Stimulated activated CD4-positive, alpha-beta T cell treated with anti-CD3 and anti-CD28 coated beads, Interleukin-4, amount 100 ng/mL, for 24 hours (primary cell): ENCODE data around the gene RNF213.
A peak's percentile ranks its signal among the peaks of the same experiment; 100 is the strongest.

ENCODE experiments used
- DNase-seq: peaks from one replicate; pipeline ENCODE4 v3.0.0-alpha.2; 2020

Gene RNF213

DNA sequence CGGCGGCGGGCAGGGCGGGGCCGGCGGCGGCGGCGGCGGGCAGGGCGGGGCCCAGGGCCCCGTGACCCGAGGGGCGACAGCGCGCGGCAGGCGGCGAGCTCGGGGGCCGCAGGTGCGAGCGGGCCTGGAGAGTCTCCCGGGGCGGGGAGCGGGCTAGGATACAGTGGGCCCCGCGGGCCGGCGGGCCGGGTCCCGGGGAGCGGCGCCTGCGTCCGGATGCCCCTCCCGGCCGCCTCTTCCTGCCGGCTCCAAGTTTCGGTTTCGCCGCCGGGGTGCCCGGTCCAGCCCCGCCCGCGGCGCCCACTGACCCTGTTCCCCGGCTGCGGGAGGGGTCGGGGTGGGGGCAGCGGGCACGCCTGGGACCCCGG lies at the start of gene RNF213:
RNF213 (plus strand) TSS at position 62 of the 368 bp plus-strand sequence. CDS start 2,830 bp downstream, outside the sequence.
- peak; percentile 49 for DNase-seq

DNA sequence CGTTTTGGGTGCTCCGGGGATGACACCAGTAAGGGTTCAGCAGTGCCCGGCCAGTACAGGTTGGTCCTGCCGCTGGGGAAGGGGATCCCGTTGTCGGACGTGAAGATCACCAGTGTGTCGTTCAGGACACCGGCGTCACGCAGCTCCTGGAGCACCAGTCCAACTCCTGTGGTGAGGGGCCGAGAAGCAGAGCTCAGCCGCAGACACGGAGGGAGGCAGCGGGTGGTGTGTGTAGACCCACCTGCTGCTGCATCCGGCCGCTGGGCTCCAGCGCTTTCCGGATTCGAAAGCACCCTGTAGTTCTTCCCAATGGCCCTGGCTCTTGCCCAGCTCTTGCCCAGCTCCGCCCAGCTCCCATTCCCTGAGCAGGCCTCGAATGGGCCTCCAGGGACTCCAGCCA lies 48.5 kb upstream of the RNF213 start:
- no peak for DNase-seq

DNA sequence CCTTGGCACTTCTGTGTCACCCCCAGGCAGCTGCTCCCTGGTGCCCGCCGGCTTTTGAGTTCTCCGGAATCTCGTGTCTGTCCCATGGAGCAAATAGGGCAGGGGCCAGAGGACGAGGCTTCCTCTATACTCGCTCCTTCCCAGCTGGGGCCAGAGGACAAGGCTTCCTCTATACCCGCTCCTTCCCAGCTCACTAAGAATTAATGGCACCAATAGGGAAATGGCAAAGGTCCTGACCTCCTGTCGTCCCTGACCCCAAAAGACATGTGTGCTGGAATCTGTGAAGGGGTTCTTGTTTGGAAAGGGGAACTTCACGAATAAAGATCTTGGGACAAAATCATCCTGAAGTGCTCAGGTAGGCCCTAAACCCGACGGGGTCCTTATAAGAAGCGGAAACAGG lies 48.1 kb upstream of the RNF213 start:
- DNase-seq = no peak

DNA sequence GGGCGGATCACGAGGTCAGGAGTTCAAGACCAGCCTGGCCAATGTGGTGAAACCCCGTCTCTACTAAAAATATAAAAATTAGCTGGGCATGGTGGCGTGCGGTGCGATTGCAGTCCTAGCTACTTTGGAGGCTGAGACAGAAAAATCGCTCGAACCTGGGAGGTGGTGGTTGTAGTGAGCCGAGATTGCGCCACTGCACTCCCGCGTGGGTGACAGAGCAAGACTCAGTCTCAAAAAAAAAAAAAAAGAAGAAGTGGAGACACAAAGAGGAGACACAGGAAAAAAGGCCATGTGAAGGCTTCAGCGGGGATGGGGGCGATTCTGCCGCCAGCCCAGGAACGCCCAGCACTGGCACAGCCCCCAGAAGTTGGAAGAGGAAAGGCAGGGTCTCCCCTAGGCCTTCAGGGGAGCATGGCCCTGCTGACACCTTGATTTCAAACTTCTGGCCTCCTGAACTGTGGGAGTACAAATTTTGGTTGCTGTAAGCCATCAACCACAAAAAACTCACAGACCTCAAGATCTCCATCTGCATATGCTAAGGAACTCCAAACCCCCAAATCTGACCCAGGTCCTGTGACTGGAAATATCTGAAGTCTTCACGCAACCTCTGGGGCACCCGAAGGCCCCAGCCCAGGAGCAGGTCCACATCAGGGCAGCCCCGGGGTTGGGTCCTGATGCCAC lies 47.5 kb upstream of the RNF213 start:
- DNase-seq = no peak

DNA sequence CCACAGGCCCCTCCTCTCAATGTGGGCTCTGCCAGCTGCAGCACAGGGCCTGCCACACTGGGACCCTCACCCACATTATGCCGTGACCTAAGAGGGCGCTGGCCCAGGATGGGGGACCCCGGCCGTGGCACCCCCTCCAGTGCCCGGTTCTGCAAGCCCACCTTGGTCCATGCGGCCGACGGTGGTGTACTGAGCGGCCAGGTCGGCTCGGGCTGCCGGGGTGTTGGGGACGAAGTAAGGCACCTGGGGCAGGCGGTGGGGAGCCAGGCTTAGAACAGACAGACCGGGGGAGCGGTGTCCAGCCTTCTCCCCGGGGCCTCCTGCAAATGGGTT lies 47.0 kb upstream of the RNF213 start:
- DNase-seq = no peak

DNA sequence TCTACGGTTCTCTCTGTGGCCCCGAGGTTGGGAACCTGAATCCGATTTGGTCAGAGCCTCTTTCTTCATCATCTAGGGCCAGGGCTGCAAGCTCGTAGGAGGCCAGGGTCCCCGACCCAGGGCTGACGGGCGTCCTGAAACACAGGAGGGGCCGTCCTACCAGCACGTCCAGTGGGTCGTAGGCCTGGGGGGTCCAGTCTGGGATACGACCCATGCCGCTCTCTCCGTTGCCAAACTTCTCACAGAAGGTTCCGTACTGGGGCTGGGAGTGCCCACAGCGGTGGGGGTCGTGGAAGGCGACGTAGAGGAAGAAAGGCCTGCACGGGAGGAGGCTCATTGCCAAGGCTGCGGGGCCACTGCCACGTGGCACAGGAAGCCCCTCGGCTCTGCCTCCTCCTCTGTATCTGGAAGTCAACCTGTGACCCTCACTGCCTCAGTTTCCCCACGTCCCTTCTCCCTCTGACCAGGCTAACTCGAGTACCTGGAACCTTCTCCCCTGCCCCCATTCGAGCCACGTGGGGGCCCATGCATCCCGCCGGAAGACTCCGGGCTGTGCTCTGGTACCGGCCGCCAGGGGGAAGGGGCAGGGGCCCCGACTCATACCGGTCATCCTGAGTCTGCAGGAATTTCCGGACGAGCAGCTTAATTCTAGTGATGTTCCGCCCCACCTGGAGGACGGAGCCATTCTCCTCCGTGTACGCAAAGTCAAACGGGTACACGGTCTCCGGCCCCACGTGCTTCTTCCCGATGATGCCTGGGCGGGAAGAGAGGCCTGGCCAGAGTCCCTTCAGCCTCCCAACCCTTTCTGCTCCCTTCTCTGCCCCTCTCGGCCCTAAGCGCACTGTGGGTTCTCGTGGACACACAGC lies 46.4 kb upstream of the RNF213 start:
- DNase-seq = no peak

DNA sequence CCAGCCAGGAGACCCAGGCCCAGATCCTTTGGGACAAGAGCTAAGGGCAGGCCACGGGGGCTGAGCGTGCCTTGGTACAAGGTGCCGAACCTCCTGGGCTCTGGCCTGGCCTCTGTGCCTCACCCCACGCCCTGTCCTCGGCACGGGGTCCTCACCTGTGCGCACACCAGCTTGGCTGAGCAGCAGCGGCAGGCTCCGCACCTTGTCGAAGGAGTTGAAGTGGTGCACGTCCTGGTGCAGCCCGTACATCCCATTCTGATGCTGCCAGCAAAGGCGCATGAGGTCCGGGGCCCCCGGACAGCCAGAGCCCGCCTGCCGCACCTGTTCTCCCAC lies 45.8 kb upstream of the RNF213 start:
- DNase-seq = no peak

DNA sequence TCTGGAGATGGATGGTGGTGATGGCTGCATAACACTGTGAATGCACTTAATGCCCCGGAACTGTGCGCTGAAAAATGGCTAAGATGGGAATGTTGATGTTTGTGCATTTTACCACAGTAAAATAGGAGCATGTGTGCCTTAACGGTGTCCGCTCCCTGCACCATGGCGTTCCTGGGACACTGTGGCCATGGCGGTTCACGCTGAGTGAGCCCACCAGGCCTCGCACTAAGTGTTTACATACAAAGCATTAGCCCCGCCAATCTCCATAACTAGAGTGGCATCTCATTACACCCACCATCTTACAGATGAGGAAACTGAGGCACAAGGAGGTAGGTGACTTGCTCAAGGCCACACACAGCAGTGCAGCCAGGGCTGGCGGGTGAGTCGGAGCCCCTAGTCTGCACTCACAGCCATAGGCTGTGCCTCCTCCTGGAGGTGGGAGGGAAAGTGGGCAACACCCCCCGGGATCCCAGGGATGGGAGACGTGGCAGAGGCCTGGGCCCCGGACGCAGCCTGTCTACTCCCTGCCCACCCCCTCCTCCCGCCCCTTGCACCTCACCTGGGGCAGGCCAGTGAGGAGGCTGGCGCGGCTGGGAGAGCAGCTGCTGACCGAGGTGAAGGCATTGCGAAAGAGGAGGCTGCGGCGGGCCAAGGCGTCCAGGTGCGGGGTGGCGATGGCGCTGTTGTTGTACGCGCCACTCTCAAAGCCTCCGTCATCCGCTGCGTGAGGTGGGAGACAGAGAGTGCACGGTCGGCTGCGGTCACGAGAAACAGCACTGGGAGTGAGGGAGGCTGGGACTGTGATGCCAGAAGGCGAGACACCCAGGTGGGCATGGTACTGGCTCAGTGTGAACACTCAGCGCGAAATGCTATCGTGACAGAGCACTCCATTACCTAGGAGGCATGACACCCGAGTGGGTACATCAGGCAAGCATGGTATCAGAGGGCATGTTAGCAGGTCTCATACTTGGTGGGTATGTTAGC lies 43.9 kb upstream of the RNF213 start:
- no peak for DNase-seq

DNA sequence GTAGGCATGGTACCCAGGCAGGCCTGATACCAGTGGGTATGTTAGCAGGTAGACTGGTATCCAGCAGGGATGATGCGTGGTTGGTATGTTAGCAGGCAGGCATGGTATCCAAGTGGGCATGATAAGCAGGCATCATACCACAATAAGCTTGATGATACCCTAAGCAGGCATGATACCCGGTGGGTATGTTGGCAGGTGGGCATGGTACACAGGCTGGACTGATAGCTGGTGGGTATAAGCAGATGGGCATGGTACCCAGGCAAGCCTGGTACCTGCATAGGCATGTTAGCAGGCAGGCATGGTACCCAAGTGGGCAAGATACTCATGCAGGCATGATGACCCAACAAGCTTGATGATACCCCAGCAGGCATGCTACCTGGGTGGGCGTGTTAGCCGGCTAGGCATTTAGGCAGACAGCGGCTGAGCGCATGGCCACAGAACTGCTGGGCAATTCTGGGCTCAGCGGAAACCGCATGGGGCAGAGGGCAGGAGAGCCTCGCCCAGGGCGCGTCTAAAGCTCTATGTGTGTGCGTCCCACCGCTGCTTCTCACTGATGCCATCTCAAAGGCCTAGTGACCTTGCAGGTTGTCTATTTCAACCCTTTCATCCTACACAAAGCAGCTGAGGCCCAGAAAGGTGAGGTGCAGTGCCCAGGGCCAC lies 42.8 kb upstream of the RNF213 start:
- DNase-seq = no peak

DNA sequence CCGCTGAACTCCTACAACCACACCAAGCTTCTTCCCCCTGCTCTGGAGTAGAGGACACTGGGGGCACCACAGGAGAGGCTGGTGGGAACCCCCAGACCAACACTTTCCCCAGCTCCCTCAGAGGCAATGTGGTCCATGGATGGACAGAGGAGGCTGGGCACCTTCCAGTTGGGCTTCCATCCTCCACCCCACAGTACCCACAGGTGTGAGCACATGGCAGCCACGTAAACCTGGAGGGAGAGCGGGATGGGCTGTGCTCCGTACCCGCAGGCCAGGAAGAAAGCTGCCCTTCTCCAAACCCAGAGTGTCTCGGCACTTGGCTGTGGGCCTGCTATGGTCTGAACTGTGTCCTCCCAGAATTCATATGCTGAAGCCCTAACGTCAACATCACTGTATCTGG lies 42.3 kb upstream of the RNF213 start:
- no peak for DNase-seq

DNA sequence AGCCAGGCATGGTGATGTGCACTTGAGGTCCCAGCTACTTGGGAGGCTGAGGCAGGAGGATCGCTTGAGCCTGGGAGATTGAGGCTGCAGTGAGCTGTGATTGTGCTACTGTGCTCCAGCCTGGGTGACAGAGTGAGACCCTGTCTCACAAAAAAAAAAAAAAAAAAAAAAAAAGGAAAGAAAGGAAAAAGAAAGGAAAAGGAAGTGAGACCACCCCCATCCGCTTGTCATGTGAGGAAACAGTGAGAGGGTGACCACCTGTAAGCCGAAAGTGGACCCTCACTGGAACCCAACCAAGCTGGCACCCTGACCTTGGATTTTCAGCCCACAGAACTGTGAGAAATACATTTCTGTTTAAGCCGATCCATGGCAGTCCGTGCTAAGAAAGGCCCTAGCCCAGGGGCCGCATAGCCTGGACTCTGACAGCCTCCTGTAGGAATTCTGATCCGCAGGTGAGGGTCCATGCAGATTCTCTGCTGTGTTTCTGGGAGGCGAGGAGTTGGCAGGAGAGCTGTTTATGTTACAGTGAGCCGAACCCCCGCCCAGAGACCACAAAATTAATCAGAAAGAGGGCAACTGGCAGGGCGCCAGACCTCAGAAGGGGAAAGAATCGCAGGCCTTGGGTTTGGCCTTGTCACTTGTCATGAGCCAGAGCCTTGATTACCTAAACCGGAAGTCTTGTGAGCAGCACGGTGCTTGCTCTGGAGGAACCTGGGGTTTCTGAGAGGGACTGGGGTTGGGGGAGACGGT lies 41.5 kb upstream of the RNF213 start:
- peak; percentile 95 for DNase-seq

DNA sequence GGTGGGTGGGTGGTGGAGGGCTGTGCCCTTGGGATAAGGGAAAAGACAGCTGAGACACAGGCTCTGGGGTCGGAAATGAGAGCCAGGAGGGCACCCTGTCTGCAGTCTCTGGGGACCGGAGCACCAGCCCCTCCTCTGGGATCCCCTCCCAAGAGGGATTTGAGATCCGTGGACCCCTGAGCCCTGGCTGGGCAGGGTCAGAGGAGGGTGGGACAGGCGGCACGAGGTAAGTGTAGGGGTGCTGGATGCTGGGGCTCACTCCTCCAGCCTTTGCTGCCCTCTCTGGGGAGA lies 40.9 kb upstream of the RNF213 start:
- no peak for DNase-seq

DNA sequence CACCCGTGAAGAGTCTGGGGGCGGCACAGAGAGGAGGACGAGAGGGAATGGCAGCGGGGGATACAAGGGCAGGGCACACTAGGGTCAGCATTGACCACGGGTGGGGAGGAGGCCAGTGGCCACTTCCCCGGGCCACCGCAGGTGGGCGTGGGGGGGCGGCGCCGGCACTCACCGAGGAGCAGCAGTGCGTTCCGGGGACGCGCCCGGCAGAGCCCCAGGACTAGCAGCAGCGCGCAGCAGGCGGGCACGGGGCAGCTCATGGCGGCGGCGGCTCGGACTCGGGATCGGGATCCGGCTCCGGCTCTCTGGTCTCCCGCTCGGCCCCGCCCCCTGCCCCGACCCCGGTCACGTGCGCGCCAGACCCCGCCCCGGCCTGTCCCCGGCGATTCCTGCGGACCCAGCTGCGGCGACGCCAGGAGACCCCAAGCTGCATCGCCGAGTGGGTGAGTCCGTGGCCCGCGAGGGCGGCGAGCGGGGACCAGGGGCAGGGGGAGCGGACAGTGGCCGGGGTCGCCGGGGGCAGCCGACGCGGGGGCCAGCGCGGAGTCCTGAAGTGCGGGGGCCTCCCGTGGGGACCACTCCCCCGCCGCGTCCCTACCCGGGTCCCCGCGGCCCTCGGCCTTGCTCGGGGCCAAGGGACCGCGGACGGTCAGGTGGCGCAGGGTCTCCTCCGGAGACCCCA lies 40.5 kb upstream of the RNF213 start, which contains the start of the genes SGSH and SLC26A11:
SGSH (minus strand) TSS at position 280 of the 682 bp plus-strand sequence; CDS start at position 260, 20 bp downstream.
SLC26A11 (plus strand) TSS at position 374 of the 682 bp plus-strand sequence. CDS start 1,134 bp downstream, outside the sequence.
- peak; percentile 67 for DNase-seq

DNA sequence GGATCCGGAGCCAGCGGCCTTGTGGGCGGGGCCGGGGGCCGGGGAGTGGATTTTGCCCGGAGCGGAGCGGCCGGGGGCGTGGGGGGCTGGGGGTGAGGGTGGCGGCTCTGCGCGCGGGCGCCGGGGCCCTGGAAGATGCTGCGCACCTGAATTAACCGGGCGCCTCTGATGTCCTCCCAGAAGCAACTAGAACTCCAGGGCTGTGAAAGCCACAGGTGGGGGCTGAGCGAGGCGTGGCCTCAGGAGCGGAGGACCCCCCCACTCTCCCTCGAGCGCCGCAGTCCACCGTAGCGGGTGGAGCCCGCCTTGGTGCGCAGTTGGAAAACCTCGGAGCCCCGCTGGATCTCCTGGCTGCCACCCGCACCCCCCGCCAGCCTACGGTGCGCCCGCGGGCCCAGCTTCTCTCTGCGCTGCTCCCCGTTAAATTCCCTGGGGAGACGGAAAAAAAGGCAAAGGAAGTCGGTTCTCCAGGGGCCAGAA lies 39.9 kb upstream of the RNF213 start:
- no peak for DNase-seq

DNA sequence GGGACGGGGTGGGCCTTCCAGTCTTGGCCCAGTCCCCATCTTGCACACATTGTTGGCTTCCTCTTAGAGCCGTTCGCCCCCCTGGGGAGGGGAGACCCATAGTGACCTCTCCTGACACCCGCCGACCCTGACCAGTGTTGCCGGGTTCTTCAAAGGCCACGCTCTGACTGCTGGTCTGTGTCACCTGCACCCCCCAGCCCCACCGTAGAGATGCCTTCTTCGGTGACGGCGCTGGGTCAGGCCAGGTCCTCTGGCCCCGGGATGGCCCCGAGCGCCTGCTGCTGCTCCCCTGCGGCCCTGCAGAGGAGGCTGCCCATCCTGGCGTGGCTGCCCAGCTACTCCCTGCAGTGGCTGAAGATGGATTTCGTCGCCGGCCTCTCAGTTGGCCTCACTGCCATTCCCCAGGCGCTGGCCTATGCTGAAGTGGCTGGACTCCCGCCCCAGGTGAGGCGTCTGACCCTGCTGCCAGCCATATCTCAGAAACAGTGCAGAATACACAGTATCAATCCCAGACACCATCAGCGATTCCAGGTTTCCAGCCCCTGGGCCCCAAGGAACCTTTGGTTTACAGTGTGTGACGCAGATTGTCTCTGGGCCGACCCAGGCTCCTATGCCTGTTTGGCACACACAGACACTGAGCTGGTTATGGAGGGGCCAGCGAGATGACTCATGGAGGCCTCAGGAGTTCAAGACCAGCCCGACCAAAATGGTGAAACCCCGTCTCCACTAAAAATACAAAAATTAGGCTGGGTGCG lies 39.1 kb upstream of the RNF213 start:
- DNase-seq = no peak

DNA sequence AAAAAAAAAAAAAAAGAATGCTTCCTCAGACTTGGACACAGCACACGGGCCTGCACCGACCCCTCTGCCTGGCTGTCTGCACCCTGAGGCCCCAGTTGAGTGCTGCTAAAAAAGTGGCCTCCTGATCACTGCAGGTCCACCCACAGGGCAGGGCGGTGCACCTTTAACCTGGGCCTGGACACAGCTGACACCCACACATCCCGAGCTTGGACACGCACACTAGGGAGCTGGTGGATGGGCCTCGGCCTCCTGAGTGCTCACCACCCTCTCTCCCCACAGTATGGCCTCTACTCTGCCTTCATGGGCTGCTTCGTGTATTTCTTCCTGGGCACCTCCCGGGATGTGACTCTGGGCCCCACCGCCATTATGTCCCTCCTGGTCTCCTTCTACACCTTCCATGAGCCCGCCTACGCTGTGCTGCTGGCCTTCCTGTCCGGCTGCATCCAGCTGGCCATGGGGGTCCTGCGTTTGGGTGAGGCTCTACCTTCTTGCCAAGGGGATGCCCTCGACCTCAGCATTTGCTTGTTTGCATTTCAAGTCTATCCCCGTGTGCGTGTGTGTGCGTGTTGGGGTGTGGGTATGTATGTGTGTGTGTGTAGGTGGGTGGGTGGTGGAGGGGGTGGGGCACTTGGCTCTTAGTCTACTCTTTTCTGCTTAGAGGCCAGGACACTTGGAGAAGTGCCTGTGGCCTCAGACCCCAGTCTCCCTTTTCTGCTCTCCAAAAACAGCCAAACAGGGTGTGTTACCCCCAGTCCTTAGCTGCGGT lies 38.1 kb upstream of the RNF213 start:
- no peak for DNase-seq

DNA sequence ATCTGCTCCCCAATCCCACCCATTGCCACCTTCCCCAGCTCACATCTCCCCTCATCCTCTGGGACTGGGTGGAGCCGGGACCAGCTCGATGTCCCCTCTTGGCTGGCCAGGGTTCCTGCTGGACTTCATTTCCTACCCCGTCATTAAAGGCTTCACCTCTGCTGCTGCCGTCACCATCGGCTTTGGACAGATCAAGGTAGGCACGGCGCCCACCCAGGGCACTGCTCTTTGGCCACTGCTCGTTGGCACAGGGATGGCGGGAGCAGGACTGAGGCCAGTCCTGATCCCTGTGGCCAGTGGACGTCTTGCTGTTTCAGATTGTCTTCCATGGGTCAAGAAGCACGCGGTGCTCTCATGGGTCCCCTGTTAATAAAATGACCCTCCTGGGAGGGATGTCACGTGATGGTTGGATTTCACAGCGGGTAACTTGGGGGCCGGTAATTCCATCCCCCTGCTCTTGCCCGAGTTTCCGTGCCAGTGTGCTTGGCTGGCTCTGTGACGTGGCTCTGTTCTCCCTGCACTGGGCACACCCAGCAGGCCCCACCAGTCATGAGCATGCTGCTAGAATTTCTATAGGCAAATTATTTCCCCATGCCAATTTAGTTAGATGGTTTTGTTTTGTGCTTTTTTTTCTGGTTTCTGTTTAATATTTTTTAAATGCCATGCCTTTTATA lies 37.4 kb upstream of the RNF213 start:
- DNase-seq = no peak

DNA sequence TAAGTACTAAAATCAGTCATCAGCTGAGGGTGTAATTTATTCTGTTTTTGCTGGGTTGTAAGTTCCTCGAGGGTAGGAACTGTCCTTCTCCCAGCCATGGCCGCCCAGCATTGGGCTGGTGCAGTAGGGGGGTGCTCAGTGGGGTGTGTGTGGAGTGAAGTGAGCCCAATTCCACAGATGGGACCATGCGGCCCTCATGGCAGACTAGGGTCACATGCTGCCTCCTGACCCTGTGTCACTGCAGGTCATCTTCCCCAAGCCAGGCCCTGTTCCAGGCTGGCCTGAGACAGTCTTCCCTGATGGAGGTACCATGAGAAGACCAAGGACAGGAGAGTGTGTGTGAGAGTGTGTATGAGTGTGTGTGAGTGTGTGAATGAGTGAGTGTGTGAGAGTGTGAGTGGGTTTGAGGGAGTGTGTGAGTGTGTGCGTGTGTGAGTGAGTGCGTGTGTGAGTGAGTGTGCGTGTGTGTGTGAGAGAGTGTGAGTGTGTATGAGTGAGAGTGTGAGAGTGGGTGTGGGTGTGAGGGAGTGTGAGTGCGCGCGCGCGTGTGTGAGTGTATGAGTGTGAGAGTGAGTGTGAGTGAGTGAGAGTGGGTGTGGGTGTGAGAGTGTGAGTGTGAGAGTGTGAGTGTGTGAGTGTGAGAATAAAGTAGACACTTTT lies 36.7 kb upstream of the RNF213 start:
- no peak for DNase-seq

DNA sequence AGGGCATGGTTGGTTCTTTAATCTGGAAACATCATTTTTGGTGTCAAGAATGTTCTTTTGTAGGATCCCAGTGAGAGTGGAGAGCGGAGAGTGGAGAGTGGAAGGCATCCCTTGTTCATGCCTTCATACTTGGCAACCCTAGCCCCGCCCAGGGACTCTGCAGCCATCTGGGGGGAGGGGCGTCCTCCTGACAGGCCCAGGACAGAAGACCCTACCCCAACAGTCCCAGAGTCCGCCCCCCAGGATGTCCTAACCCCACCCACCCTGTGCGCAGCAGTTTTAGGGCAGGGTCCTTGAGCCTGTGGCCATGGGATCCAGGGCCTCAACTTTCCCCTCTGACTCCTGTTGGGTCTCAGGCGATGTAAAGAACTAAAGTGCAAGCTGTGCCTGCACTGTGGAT lies 36.0 kb upstream of the RNF213 start:
- no peak for DNase-seq
